ENCODE data around the gene LYVE1. TPM values are rescaled to one million over a fixed set of nuclear protein-coding genes. Genes with fewer than 3 reads are reported as not detected.

Gene LYVE1
- total RNA-seq, 1 donor from 2014 or later = not detected

DNA sequence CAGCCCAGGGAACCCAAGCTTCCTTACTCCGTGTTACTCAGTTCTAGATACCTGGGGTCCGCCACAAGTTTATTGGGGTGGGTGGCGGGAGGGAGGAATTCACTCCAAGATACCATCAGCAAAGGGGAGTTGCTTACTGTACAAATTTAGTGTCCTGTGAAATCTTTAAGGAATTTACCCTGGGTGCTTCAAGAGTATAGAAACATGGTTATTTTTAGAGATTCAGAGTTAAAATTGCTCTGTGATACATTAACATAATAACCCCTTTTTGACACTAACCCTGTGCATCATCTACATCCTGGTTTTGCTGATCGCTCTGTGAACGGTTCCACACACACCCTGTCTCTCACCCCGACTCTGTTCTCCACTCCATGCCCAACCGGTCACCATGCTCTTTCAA is 18.9 kb upstream of the LYVE1 start:
- H3K9me3 Mint-ChIP-seq = no peaks in the 10 kb centered on the region
- peaks cover 14% of the 10 kb centered on the region for H3K4me1 Mint-ChIP-seq (ENCODE audit: low read depth)
- H3K36me3 Mint-ChIP-seq (ENCODE audit: low read depth) = no peaks in the 10 kb centered on the region
- DNase-seq (ENCODE audit: low spot score) = no peak
- H3K27ac Mint-ChIP-seq = no peak overlapping the region
- no peak overlapping the region for H3K4me3 Mint-ChIP-seq (ENCODE audit: low read depth)
- intact Hi-C loops (cut with micrococcal nuclease) = no loop called here
- peaks cover 18% of the 10 kb centered on the region for H3K27me3 Mint-ChIP-seq (ENCODE audit: low read depth)

DNA sequence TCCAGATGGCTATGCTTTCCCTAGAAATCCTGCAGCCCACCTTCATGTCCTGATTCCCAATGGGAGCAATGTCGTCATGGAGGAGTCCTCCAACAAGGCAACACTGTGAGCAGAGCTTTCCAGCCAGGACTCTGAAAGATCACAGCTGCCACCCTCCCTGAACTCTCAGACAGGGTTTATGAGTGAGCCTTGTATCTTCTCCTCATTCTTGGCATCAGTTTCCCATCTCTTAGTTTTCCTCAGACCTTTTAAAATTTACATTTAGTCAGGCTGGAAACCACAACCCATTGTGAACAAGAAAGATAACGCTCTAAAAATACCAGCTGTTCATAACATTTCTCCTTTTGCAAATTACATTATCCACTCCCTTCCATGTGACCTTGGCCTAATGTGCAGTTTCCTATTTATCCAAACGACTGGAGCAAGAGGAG is 15.6 kb upstream of the LYVE1 start:
- Mint-ChIP-seq H3K27me3 (ENCODE audit: low read depth) (peaks cover 19% of the 10 kb centered on the region), H3K36me3 (ENCODE audit: low read depth) (no peaks in the 10 kb centered on the region), H3K4me1 (ENCODE audit: low read depth) (peaks cover 12% of the 10 kb centered on the region), H3K4me3 (ENCODE audit: low read depth) (no peak overlapping the region), H3K9me3 (no peaks in the 10 kb centered on the region), H3K27ac (no peak overlapping the region)
- DNase-seq (ENCODE audit: low spot score) = no peak
- intact Hi-C loops (cut with micrococcal nuclease) = no loop called here

DNA sequence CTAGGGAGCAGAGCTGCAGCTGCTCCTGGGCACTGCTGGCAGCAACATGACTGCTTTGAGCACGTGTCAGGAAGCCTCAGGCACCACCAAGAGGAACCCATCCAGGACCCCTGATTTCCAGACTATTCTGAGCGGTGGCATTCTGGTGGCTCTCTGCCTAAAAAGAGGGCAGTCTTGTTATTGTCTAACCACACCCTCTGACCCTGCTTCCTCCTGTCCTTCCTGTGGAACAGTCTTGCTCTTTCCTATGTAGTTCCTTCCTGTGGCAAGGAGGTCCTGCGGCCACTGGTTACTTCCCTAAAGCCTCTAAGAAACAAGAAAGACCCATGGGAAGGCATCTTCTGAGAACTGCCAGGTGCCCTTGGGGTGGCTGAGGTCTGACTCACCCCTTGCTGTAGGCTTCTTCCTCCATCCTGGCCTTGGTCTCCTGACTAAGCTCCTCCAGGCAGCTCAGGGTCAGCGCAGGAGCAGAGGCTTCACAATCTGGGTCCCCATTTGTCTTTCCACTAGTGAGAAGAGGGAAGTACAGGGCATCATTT is 13.1 kb upstream of the LYVE1 start:
- Mint-ChIP-seq H3K4me1 (ENCODE audit: low read depth) (peaks cover 4% of the 10 kb centered on the region), H3K4me3 (ENCODE audit: low read depth) (no peak overlapping the region), H3K27ac (no peak overlapping the region), H3K27me3 (ENCODE audit: low read depth) (peaks cover 30% of the 10 kb centered on the region), H3K9me3 (no peaks in the 10 kb centered on the region), H3K36me3 (ENCODE audit: low read depth) (no peaks in the 10 kb centered on the region)
- no peak for DNase-seq (ENCODE audit: low spot score)
- intact Hi-C loops (cut with micrococcal nuclease) = no loop called here

DNA sequence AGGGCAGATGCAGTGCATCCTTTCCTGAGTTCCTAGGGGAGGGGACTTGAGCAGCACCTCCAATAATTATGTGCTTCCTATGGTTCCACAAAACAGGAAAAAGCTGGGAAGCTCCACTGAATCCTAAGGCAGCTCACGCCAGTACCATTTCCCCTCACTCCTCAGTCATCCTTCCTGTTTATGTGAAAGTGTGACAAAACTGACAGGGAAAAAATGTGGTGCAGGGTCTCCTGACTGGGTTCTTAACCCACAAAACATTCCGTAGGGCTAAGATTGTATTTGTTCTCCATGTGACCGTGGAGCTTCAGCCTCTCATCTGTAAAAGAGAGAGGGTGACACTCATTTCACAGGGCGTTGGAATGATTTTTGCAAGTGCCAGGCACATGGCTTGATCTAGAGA is 12.2 kb upstream of the LYVE1 start:
- Mint-ChIP-seq H3K27me3 (ENCODE audit: low read depth) (peaks cover 27% of the 10 kb centered on the region), H3K9me3 (no peaks in the 10 kb centered on the region), H3K36me3 (ENCODE audit: low read depth) (no peaks in the 10 kb centered on the region), H3K4me3 (ENCODE audit: low read depth) (no peak overlapping the region), H3K27ac (no peak overlapping the region), H3K4me1 (ENCODE audit: low read depth) (peaks cover 1% of the 10 kb centered on the region)
- DNase-seq (ENCODE audit: low spot score) = no peak
- intact Hi-C loops (cut with micrococcal nuclease) = no loop called here

DNA sequence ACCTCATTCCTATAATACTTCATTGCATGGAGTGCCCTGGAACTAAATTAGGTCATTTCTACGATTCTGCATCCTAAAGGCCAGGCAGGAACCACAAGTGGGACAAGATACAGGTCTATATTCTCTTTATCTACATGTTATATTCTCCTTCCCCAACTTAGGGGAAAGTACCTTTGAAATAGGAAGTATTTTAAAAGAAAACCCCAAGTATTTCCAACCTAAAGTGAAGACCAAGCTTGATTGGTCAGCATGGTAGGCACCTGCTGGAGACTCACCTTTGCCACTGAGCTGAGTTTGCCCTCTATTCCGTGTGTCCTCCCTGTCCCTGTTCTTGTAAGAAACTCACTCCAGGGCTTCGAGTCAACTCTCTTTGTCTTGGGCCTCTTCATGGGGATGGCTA is 11.2 kb upstream of the LYVE1 start:
- intact Hi-C loops (cut with micrococcal nuclease) = no loop called here
- Mint-ChIP-seq H3K9me3 (no peaks in the 10 kb centered on the region), H3K27me3 (ENCODE audit: low read depth) (peaks cover 29% of the 10 kb centered on the region), H3K36me3 (ENCODE audit: low read depth) (no peaks in the 10 kb centered on the region), H3K4me3 (ENCODE audit: low read depth) (no peak overlapping the region), H3K27ac (no peak overlapping the region), H3K4me1 (ENCODE audit: low read depth) (peaks cover 1% of the 10 kb centered on the region)
- no peak for DNase-seq (ENCODE audit: low spot score)

DNA sequence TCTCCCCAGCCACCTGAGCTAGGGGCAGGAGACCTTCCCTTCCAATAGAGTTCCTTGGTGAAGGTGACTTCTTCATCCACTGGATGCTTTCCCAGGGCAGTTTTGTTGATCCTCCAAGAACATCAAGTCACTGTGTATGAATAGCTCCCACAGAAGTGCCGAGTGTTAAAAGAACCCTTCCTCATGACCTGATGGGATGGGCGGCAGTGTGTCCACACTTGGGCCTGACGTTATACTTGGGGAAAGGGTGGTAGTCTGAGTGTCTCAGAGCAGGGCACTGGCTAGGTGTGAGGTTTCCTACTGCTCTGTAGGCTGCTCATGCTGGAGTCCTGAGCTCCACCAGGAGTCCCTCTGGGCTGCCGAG is 7.6 kb upstream of the LYVE1 start:
- no peak for DNase-seq (ENCODE audit: low spot score)
- no peak overlapping the region for H3K27ac Mint-ChIP-seq
- H3K36me3 Mint-ChIP-seq (ENCODE audit: low read depth) = no peaks in the 10 kb centered on the region
- H3K27me3 Mint-ChIP-seq (ENCODE audit: low read depth) = peaks cover 31% of the 10 kb centered on the region
- intact Hi-C loops (cut with micrococcal nuclease) = no loop called here
- no peaks in the 10 kb centered on the region for H3K4me1 Mint-ChIP-seq (ENCODE audit: low read depth)
- no peak overlapping the region for H3K4me3 Mint-ChIP-seq (ENCODE audit: low read depth)
- no peaks in the 10 kb centered on the region for H3K9me3 Mint-ChIP-seq

DNA sequence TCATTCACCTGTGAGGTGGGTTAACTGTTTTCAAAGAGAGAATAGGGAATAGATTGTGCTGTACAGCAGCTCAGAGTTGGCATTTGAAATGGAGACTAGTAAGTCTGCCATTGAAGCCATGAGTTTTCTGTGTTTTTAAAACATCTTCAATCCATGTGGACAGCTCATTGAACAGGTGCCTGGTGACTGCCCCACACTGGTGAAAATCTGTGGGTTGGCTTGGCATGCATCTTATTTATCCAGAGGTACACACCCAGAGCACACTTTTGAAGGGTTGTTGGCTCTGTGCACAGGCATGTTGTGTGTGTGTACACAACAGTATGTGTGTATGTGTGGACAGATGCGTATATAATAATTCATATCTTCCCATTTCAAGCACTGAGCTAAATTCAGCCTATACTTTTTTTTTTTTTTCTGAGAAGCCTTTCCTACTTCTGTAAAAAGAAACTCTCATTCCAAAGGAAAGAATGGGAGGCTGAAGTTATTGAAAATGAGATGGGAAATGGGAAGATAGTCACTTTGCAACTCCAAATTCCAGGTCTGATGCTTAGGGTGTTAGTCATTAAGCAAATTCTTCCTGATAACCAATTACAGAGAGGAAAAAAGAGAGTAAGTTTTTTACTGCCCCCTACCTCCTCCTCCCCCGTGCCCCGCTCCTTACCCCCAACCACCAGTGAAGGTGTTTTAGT is 7.0 kb upstream of the LYVE1 start:
- Mint-ChIP-seq H3K4me3 (ENCODE audit: low read depth) (no peak overlapping the region), H3K27ac (no peak overlapping the region), H3K9me3 (no peaks in the 10 kb centered on the region), H3K36me3 (ENCODE audit: low read depth) (no peaks in the 10 kb centered on the region), H3K4me1 (ENCODE audit: low read depth) (no peaks in the 10 kb centered on the region), H3K27me3 (ENCODE audit: low read depth) (peaks cover 31% of the 10 kb centered on the region)
- intact Hi-C loops (cut with micrococcal nuclease) = no loop called here
- no peak for DNase-seq (ENCODE audit: low spot score)

DNA sequence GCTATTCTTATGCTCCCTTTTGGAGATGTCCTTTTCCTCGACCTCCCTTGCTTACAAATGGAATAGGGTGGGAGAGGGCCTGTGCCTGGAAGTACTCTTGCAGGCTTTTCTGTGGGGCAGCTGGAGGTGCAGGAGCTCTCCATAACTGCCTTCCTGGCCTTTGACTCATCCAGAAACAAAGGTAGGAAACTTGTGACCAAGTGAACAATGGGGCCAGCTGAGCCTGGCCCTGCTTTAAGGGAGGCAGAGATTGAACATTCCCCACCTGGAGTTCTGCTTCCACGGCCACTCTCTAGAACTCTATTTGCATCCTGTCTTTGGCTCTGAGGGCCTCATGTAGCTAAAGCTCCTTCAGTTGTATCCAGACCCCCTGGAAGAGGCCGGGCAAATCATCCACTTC is 5.1 kb upstream of the LYVE1 start:
- H3K4me1 Mint-ChIP-seq (ENCODE audit: low read depth) = no peaks in the 10 kb centered on the region
- H3K27ac Mint-ChIP-seq = no peak overlapping the region
- H3K9me3 Mint-ChIP-seq = no peaks in the 10 kb centered on the region
- DNase-seq (ENCODE audit: low spot score) = no peak
- H3K36me3 Mint-ChIP-seq (ENCODE audit: low read depth) = no peaks in the 10 kb centered on the region
- intact Hi-C loops (cut with micrococcal nuclease) = no loop called here
- H3K27me3 Mint-ChIP-seq (ENCODE audit: low read depth) = peaks cover 28% of the 10 kb centered on the region
- H3K4me3 Mint-ChIP-seq (ENCODE audit: low read depth) = no peak overlapping the region

DNA sequence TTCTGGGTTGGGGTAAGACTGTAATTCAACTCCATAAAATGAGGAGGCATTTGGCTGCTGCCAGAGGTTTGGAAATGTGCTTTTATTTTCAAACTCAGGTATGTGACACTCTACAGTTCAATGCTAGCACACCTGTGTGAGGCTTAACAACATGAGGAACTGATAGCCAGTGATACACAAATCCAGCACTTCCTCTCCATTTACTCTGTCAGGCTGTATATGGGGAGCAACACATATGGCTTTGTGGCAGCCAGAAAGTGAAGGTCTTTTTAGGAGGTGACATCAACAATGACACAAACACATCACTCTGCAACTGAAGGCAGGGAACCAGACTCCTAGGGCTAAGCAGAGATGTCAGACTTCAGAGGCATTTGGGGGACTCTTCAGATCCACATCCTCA is 4.6 kb upstream of the LYVE1 start:
- H3K36me3 Mint-ChIP-seq (ENCODE audit: low read depth) = no peaks in the 10 kb centered on the region
- peaks cover 28% of the 10 kb centered on the region for H3K27me3 Mint-ChIP-seq (ENCODE audit: low read depth)
- no peaks in the 10 kb centered on the region for H3K9me3 Mint-ChIP-seq
- DNase-seq (ENCODE audit: low spot score) = no peak
- H3K4me3 Mint-ChIP-seq (ENCODE audit: low read depth) = no peak overlapping the region
- no peak overlapping the region for H3K27ac Mint-ChIP-seq
- H3K4me1 Mint-ChIP-seq (ENCODE audit: low read depth) = no peaks in the 10 kb centered on the region
- intact Hi-C loops (cut with micrococcal nuclease) = no loop called here

DNA sequence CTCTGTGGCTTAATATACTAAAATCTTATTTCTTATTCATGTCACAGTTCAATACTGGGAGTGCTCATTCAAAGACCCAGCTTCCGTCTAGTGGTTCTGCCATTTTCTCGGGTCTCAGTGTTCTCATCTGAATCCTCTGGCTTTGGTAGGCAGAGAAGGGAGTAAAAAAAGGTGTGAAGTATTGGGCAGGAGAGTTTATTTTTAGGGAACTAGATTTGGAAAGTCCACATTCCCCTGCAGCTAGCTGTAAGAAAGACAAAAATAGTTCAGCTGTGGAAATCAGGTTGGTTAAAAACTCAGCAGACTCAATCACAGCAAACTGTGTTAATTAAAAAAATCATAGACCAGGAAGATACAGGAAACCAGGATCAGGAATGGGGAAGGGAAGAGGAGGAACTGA is 4.1 kb upstream of the LYVE1 start:
- no peak for DNase-seq (ENCODE audit: low spot score)
- Mint-ChIP-seq H3K4me1 (ENCODE audit: low read depth) (no peaks in the 10 kb centered on the region), H3K27ac (no peak overlapping the region), H3K36me3 (ENCODE audit: low read depth) (no peaks in the 10 kb centered on the region), H3K27me3 (ENCODE audit: low read depth) (peaks cover 26% of the 10 kb centered on the region), H3K4me3 (ENCODE audit: low read depth) (no peak overlapping the region), H3K9me3 (no peaks in the 10 kb centered on the region)
- intact Hi-C loops (cut with micrococcal nuclease) = no loop called here

DNA sequence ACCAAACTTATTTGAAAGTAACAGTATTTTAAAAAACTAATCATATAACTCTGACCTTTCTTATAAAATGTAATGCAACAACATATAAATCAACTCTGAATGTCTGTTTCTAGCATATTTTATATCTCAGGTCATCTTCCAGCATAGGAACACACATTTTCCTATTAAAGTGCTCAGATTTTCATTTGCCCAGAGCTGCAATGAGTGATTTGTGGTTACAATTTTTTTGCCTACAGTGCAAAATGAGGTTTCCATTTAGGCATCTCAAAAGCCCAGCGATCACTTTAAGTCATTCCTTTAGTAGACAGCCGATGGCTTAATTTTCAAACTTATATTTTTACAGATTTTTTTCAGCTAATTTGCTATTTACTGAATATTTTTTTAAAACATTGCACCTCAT is 1.0 kb downstream of the LYVE1 start:
- H3K27ac Mint-ChIP-seq = no peak overlapping the region
- peaks cover 21% of the 10 kb centered on the region for H3K27me3 Mint-ChIP-seq (ENCODE audit: low read depth)
- H3K36me3 Mint-ChIP-seq (ENCODE audit: low read depth) = no peaks in the 10 kb centered on the region
- intact Hi-C loops (cut with micrococcal nuclease) = no loop called here
- no peaks in the 10 kb centered on the region for H3K4me1 Mint-ChIP-seq (ENCODE audit: low read depth)
- DNase-seq (ENCODE audit: low spot score) = no peak
- H3K9me3 Mint-ChIP-seq = no peaks in the 10 kb centered on the region
- no peak overlapping the region for H3K4me3 Mint-ChIP-seq (ENCODE audit: low read depth)

DNA sequence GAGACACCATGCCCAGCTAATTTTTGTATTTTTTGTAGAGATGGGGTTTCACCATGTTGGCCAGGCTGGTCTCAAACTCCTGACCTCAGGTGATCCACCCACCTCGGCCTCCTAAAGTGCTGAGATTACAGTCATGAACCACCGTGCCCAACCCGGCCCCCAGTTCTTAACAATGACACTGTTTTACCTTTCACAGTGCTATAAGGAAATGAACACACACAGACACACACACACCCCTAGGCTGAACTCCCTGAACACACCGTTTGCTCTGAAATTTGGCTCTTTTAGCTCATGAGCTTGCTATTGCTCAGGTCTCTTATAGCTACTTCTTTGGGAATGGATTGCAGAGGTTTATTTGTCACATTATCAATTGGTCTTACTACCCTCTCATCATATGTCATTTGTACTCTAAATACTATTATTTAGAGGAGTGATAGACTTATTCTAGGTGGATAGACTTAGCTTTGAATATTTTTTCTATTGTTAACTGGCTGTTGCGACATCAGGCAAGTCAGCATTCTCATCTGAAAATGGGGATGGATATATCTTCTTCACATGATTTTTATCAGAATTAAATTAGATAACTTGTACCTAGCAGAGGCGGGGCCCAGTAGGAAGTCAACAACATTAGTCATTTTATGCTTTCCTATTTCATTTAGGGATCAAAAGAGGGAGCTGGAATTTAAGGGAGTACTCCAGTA is 2.1 kb downstream of the LYVE1 start:
- Mint-ChIP-seq H3K27ac (no peak overlapping the region), H3K9me3 (no peaks in the 10 kb centered on the region), H3K27me3 (ENCODE audit: low read depth) (peaks cover 15% of the 10 kb centered on the region), H3K36me3 (ENCODE audit: low read depth) (no peaks in the 10 kb centered on the region), H3K4me1 (ENCODE audit: low read depth) (no peaks in the 10 kb centered on the region), H3K4me3 (ENCODE audit: low read depth) (no peak overlapping the region)
- DNase-seq (ENCODE audit: low spot score) = no peak
- intact Hi-C loops (cut with micrococcal nuclease) = no loop called here

DNA sequence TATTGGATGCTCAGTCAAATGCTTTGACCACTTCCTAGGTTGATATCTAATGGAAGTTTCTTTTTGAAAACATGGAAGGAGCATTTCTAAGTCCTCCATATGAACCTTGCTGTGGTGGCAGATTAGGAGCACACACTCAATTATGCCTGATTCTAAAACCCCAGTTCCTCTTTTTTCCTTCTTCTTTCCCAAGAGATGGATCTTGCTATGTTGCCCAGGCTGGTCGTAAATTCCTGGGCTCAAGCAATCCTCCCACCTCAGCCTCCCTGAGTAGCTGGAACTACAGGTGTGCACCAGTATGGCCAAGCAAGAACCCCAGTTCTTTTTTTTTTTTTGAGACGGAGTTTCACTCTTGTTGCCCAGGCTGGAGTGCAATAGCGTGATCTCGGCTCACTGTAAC is 3.0 kb downstream of the LYVE1 start:
- Mint-ChIP-seq H3K4me3 (ENCODE audit: low read depth) (no peak overlapping the region), H3K36me3 (ENCODE audit: low read depth) (no peaks in the 10 kb centered on the region), H3K27me3 (ENCODE audit: low read depth) (peaks cover 13% of the 10 kb centered on the region), H3K9me3 (no peaks in the 10 kb centered on the region), H3K4me1 (ENCODE audit: low read depth) (no peaks in the 10 kb centered on the region), H3K27ac (no peak overlapping the region)
- no peak for DNase-seq (ENCODE audit: low spot score)
- intact Hi-C loops (cut with micrococcal nuclease) = no loop called here
